DND-41 (cell line): ENCODE measurements around the gene CEP170B.

ENCODE experiments used
- EZH2 ChIP-seq: IDR thresholded peaks from 3 replicates; pipeline ENCODE4 v1.6.1; 2012; ENCODE audit warnings: borderline replicate concordance, low read depth, mild to moderate bottlenecking, moderate library complexity, low read length, inconsistent platforms; ENCODE audit not compliant: severe bottlenecking
- TF ChIP-seq, protein P1 (sequence below): IDR thresholded peaks from 2 replicates; pipeline ENCODE4 v1.5.1; 2012; ENCODE audit warnings: borderline replicate concordance, low read length, moderate library complexity, mild to moderate bottlenecking; ENCODE audit not compliant: poor library complexity, severe bottlenecking; ENCODE audit errors: extremely low read depth

GRCh38 chr14:104900639-104901512 is 35.8 kb downstream of the CEP170B start:
- TF ChIP-seq, protein P1, sequence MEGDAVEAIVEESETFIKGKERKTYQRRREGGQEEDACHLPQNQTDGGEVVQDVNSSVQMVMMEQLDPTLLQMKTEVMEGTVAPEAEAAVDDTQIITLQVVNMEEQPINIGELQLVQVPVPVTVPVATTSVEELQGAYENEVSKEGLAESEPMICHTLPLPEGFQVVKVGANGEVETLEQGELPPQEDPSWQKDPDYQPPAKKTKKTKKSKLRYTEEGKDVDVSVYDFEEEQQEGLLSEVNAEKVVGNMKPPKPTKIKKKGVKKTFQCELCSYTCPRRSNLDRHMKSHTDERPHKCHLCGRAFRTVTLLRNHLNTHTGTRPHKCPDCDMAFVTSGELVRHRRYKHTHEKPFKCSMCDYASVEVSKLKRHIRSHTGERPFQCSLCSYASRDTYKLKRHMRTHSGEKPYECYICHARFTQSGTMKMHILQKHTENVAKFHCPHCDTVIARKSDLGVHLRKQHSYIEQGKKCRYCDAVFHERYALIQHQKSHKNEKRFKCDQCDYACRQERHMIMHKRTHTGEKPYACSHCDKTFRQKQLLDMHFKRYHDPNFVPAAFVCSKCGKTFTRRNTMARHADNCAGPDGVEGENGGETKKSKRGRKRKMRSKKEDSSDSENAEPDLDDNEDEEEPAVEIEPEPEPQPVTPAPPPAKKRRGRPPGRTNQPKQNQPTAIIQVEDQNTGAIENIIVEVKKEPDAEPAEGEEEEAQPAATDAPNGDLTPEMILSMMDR, result no peak
- TF ChIP-seq EZH2, result no peak
